MM.1S (cell line): Measurements from ENCODE around the gene SSBP4.

Experiments
- CTCF ChIP-seq: fragments of 300-600 bp; sonication (generic); IDR thresholded peaks from 2 replicates; pipeline ENCODE4 v1.5.1; 2016; ENCODE audit warnings: antibody characterized with exemption, low read length, mixed read lengths
- EZH2 ChIP-seq: fragments of 300-600 bp; sonication (generic); optimal IDR thresholded peaks from 2 replicates; pipeline ENCODE3; 2017; ENCODE audit warnings: low read depth, mild to moderate bottlenecking, antibody characterized with exemption, low read length, mixed read lengths

DNA sequence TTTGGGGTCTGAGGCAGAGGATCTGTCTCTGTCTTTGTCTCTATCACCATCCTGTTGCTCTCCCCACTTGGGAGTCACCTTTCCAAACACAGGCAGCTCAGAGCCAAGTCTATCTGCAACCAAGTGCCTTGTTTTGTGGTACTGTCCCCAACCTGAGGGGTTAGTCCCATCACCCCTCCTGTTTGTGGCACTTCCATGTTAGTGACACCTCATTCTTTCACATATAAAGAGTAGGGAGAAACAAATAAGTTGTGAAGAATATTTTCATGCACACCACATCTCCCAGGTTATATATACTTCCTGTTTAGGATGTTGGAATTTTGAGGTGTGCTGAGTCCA, 29.5 kb upstream of the SSBP4 start:
- TF ChIP-seq CTCF (no peak), EZH2 (no peak)
